Left colon (tissue), 2 donors: ENCODE results near the gene USP15. TPM values are rescaled to one million over a fixed set of nuclear protein-coding genes. Genes with fewer than 3 reads are reported as not detected.

Experiments used
- ATAC-seq: fragments of 200-7000 bp; cut with Tn5 transposase; one replicate; pipeline ENCODE4 v1.9.1; 2020; ENCODE audit warnings: mild to moderate bottlenecking, moderate library complexity
- DNase-seq, 2 donors: peaks; one replicate each; pipeline ENCODE4 v3.0.0-alpha.2; 2020
- intact Hi-C, 2 donors: fragments of 100-400 bp; cut with DNase I in 1 of 2; cut with micrococcal nuclease in 1 of 2; formaldehyde crosslinking; loops; one replicate each; pipeline versions ENCODE4 v1.11.2 to v1.14.0; 2022; cut with DNase I, micrococcal nuclease
- long read RNA-seq: library from polyadenylated mRNA; unstranded; transcript quantifications from one replicate; pipeline ENCODE4 v2.0.0, GENCODE V29; 2021
- total RNA-seq, 2 donors: library from RNA; stranded (reverse); fragmentation: NEBNext Ultra II Directional; extraction: Animal tissue kit (Norgen Biotek cat#: 25700); gene quantifications; one replicate each; pipeline ENCODE4 v1.2.1, GENCODE V29; 2021
- donor health status: DM: no; HTN: no; CAD: no.
- donor health status: DM: yes; HTN: yes; CAD: no.

Gene USP15
- total RNA-seq = 10 to 100 TPM; 55.3 to 61.2 TPM
- long read RNA-seq, full-length matches to known transcripts = 38 of 41 reads
- long read RNA-seq, partial matches to known transcripts = 0 of 41 reads
- long read RNA-seq, other reads (novel, unspliced or antisense) = 3 of 41 reads

DNA sequence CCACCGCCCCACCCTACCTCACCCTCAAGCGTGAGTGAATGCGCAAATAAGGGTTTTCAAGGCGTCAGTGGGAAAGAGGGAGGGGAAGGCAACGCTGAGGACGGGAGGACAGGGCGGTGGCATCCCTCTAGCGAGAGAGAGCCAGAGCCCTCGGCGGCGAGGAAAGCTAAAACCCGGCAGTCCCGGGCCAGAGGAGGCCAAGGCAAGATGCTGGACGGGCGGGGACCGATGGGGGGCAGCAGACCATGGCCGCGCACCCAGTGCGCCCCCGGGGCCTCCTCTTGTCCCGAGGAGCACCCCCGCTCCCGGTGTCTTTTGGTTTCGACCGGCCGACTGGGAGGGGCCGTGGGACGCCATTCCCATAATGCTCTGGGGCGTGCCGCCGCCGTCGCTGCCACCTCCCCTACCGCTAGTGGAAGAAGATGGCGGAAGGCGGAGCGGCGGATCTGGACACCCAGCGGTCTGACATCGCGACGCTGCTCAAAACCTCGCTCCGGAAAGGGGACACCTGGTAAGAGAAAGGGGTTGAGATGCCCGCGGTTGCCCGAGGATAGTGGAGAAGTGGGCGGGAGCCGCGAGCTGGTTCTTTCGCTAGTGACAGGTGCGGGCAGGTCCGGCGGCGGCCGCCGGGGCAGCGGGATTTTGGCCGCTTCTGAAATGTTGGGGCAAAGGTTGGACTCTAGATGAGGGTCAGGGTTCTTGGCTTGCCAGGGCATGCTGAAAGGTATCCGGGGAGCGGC lies at the start of gene USP15:
Gene USP15 (plus strand): TSS at position 412 of the 740 bp plus-strand sequence. CDS start 11 bp downstream, at position 423.
- ATAC-seq (peak; percentile 90), DNase-seq (peak; percentile 96 to 97)
- intact Hi-C loops = no loop called here

GRCh38 chr12:62210422-62210821 lies 49.8 kb upstream of the USP15 start:
- ATAC-seq (no peak), DNase-seq (peak in 1 of 2 donors; percentile 16)
- intact Hi-C loops = no loop called here

- intact Hi-C loops = no loop called here
- no peak for ATAC-seq
- DNase-seq = no peak
Observed at GRCh38 chr12:62211510-62211909, 48.7 kb upstream of the USP15 start.

DNA sequence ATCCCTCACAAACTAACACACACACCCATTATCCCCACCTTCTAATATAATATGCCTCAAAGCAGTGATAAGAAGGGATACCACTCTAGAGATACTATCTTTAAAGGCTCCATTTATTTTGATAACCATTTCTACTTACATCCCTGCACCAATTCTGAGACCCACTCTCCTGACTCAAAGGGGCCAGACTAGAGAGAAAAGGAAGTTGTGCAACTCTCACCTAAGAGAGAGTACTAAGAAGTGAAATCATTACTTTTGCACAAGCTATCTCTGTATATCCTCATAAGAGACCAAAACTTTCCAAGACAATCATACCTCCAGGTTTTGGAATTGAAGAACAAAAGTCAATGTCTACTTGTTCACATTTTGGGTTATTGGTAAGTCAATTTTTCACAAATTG lies 45.4 kb upstream of the USP15 start:
- ATAC-seq = no peak
- no peak for DNase-seq
- intact Hi-C loops = no loop called here

DNA sequence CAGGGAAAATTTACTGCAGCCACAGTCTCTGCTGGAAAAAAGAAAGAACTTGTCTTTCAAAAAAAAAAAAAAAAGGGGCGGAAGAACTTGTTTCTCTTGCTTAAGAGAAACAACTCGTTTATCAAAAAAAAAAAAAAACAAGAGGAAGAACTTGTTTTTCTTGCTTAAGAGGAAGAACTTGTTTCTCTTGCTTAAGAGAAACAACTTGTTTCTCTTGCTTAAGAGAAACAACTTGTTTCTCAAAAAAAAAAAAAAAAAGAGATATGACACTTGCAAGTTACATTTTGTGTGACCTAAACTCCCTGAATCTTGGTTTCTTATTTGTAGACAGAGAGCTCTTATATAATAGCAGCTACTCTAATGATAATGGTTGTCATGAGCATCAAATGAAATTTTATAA lies 44.7 kb upstream of the USP15 start:
- ATAC-seq = no peak
- DNase-seq = no peak
- intact Hi-C loops = no loop called here

DNA sequence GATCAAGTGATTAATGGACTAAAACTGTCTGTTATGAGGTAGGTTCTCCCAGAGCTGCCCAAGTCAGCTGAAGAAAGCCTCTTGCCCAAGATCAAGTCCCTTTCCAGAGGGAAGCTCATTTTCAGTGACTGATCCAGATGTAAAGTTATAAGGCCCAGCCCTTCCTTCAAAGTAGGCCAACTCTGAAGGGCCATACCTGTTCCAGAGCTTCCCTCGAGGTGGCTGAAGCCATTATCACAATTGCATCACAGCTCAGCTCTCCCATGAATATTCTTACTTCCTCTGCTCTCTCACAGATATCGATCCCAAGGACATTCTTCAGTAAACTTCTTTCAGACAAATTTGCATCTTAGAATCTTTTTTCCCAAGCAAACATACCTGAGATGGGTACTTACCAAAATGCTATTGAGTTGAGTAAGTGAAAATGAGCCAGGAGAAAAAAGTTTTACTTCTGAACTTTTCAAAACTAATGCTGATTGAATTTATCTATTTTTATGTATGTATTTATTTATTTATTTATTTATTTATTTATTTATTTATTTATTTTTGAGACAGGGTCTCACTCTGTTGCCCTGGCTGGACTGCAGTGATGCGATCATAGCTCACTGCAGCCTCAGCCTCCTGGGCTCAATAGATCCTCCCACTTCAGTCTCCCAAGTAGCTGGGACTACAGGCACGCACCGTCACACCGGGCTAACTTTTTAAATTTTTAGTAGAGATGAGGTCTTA lies 42.6 kb upstream of the USP15 start:
- DNase-seq (no peak), ATAC-seq (no peak)
- intact Hi-C loops = no loop called here

DNA sequence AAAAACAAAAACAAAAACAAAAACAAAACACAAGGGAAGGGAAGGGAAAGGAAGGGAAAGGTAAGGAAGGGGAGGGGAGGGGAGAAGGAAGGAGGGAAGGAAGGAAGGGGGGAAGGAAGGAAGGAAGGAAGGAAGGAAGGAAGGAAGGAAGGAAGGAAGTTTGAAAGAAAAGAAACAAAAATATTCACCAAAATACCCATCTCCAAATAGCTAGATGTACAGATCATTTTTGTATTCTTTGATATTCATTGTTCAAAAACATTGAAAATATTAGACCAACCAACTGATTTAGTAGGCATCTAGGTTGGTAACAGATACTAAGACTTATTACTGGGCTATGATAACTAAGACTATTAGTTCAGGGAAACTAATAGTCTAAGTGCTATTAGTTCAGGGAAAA lies 39.1 kb upstream of the USP15 start:
- intact Hi-C loops = no loop called here
- no peak for DNase-seq

GRCh38 chr12:62224601-62225000 lies 35.6 kb upstream of the USP15 start:
- intact Hi-C loops = no loop called here
- ATAC-seq (no peak), DNase-seq (no peak)

More for the DNA sequence above, 39.1 kb upstream of the USP15 start:
- ATAC-seq = no peak

GRCh38 chr12:62227091-62227490 lies 33.1 kb upstream of the USP15 start:
- intact Hi-C loops = no loop called here
- DNase-seq = no peak

GRCh38 chr12:62230652-62231051 lies 29.6 kb upstream of the USP15 start:
- ATAC-seq (no peak), DNase-seq (no peak)
- intact Hi-C loops = no loop called here

More at GRCh38 chr12:62227091-62227490, 33.1 kb upstream of the USP15 start:
- ATAC-seq = no peak

- DNase-seq (no peak), ATAC-seq (no peak)
- intact Hi-C loops = no loop called here
Observed at GRCh38 chr12:62232143-62232729, 28.0 kb upstream of the USP15 start.

DNA sequence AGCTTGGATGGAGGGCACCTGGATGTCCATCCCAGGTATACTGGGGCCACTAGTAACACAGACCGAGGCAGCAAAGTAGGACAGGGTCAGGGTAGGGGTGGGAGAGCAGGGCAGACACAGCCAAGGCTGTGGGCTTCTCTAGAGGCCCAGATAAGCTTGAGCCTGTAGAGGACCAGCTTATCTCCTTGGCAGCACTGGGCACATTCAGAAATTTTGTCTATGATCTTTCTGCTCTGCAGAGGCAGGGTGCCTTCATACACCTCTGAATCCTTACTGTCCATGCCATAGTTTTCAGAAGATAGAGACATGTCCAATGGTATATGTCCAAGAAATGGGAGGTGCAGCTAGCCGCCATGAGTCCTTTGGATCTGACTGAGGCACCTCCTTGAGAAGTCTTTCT lies 26.4 kb upstream of the USP15 start:
- intact Hi-C loops = no loop called here
- DNase-seq (no peak), ATAC-seq (no peak)

DNA sequence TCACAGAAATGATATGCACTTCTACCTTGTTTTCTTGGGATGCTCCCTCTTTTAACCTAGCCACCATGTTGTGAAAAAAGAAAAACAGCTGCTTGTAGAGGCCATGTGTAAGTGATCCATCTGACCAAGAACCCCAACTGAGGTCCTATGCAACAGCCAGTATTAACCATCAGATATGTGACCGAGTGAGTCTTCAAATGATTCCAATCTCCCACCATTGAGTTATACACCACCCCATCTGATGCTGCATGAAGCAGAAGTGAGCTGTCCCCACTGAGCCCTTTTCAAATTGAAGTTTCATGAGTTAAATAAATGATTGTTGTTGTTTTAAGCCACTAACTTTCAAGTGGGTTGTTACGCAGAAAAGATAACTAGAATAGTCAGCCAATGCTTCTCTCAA lies 20.6 kb upstream of the USP15 start:
- no peak for ATAC-seq
- DNase-seq = no peak
- intact Hi-C loops = no loop called here

DNA sequence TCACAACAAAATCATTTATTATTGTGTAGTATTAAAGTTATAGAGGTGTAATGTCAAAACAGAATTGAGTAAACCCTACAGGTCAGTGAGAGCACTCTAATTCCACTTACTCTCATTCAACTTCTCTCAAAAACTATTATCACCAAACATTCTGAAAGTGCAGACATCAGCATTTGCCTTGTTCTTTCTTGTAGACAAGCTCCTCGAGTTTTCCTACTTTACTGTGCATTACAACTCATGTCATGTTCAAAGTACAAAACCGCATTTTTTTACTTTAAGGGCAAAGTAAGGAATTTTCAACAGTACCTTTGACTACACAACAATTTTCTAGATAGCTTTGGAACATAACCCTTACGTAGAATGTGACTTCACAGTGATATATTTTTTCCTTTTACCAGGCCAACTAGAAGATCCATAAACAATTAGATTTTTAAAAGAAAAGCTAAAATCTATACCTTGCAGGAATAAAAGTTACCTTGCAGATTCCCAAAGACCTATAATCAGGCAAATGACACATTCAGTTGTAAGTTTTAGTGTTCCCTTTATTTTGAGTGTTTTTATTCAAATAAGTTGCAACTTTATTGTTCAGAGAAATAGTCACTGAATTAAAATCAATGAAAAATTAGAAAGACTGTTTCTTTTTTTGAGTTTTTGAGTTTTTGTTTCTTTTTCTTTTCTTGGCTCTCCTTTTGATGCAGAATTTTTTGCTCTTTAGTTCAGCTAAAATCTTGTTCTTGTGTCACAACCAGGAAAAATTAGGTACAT lies 12.7 kb upstream of the USP15 start:
- no peak for ATAC-seq
- intact Hi-C loops = no loop called here
- DNase-seq = no peak

- ATAC-seq (no peak), DNase-seq (no peak)
- intact Hi-C loops = no loop called here
Observed at GRCh38 chr12:62248873-62249272, 11.3 kb upstream of the USP15 start.

DNA sequence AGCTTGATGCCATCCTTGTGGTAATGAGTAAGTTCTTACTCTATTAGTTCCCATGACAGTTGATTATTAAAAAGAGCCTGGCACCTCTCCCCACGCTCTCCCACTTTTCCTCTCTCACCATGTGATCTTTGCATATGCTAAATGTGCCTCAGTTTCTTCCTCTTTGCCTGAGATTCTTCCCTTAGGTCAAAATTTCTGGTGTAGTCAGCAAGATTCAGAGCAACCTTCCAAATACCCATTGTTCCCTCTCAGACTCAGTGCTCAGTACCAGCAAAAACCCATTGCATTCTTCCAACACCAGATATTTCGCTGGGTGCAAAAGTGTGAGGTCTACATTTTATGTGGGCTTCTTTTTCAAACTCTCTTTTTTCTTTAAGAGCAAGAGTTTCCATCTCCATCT lies 10.8 kb upstream of the USP15 start:
- ATAC-seq (no peak), DNase-seq (no peak)
- intact Hi-C loops = no loop called here

DNA sequence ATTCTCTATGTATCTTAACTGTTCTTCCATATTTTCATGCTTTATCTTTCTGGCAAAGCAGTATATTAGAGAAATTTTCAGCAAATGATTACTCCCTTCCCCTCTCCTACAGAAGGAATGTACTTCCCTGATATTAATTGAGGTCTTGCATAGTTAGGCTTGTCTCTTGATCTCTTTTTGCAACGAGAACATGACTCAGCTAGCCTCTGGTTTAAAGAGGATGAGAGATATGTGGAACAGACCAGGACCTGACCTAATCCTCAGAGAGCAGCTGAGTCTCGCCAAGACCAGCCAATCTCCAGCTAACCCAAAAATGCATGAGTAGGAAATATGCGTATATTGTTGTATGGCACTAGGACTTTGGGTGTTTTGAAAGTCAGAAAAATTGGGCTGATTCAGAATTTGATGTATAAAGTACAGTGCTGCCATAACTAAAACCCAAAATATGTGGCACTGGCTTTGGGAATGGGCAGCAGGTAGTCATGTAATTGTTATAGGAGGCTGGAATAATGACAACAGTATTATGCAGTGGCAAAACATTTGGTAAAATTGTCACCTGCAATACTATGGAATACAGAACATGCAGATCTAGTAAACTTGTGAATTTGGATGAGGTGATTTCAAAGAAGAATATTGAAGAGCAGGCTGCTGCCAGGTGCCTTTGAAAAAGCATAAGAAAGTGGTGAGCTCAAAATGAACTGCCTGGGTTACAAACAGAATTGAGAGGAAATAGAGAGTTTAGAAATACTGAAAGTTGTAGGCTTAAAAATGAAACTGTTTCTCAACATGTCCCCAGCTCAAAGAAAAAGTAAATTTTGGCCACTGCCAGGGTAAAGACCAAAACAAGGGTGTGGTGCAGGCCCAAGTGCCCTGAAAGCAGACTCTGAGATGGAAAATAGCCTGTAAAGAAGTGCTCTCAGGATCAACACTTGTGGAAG lies 9.3 kb upstream of the USP15 start:
- intact Hi-C loops = no loop called here
- no peak for ATAC-seq

GRCh38 chr12:62251609-62251958 lies 8.6 kb upstream of the USP15 start:
- DNase-seq = no peak
- intact Hi-C loops = no loop called here
- ATAC-seq = no peak

More for the DNA sequence above, 9.3 kb upstream of the USP15 start:
- no peak for DNase-seq
